ENCODE data around the gene MMP1.
A peak's percentile ranks its signal among the peaks of the same experiment; 100 is the strongest.

The MMP1 gene

GRCh38 chr11:102807921-102808320, 10.0 kb upstream of the MMP1 start:
- TF ChIP-seq CTCF (conservative IDR thresholded peaks at IDR 0.05), result peak; percentile 85
- no peak for TF ChIP-seq ZFX (IDR thresholded peaks at IDR 0.05)
- H3K27ac ChIP-seq, result no peak overlapping the region

GRCh38 chr11:102806296-102806695, 8.3 kb upstream of the MMP1 start:
- no peak for TF ChIP-seq ZFX (IDR thresholded peaks at IDR 0.05)
- TF ChIP-seq CTCF (conservative IDR thresholded peaks at IDR 0.05), result no peak
- no peak overlapping the region for H3K27ac ChIP-seq

- TF ChIP-seq ZFX (IDR thresholded peaks at IDR 0.05) (no peak), CTCF (conservative IDR thresholded peaks at IDR 0.05) (no peak)
- no peak overlapping the region for H3K27ac ChIP-seq
Measured at GRCh38 chr11:102802341-102802740, 4.4 kb upstream of the MMP1 start.

GRCh38 chr11:102800767-102801166, 2.8 kb upstream of the MMP1 start:
- TF ChIP-seq CTCF (conservative IDR thresholded peaks at IDR 0.05) (no peak), ZFX (IDR thresholded peaks at IDR 0.05) (no peak)
- H3K27ac ChIP-seq, result no peak overlapping the region

GRCh38 chr11:102799681-102800340, 1.9 kb upstream of the MMP1 start:
- no peak overlapping the region for H3K27ac ChIP-seq

GRCh38 chr11:102794382-102794781, 3.6 kb downstream of the MMP1 start:
- TF ChIP-seq ZFX (IDR thresholded peaks at IDR 0.05) (no peak), CTCF (conservative IDR thresholded peaks at IDR 0.05) (peak; percentile 64)
- peak overlapping the region; percentile 39; the same call in 1 of the 2 replicates for H3K27ac ChIP-seq

More at GRCh38 chr11:102799681-102800340, 1.9 kb upstream of the MMP1 start:
- TF ChIP-seq CTCF (conservative IDR thresholded peaks at IDR 0.05), result no peak
- TF ChIP-seq ZFX (IDR thresholded peaks at IDR 0.05), result no peak

GRCh38 chr11:102793677-102794290, 4.2 kb downstream of the MMP1 start:
- no peak for TF ChIP-seq ZFX (IDR thresholded peaks at IDR 0.05)
- no peak for TF ChIP-seq CTCF (conservative IDR thresholded peaks at IDR 0.05)
- H3K27ac ChIP-seq, result peak overlapping the region; percentile 39; the same call in 1 of the 2 replicates

All from C4-2B (cell line).